ENCODE measurements around the gene UGT2B15. TPM values are rescaled to one million over a fixed set of nuclear protein-coding genes. Genes with fewer than 3 reads are reported as not detected.
"Not testable (repeated sequence)": the region's sequence is repeated elsewhere in the genome, so short reads cannot be mapped to it uniquely, and the experiment has no call there.

UGT2B15 gene
- total RNA-seq, 1 donor from 2014 or later, result not detected

DNA sequence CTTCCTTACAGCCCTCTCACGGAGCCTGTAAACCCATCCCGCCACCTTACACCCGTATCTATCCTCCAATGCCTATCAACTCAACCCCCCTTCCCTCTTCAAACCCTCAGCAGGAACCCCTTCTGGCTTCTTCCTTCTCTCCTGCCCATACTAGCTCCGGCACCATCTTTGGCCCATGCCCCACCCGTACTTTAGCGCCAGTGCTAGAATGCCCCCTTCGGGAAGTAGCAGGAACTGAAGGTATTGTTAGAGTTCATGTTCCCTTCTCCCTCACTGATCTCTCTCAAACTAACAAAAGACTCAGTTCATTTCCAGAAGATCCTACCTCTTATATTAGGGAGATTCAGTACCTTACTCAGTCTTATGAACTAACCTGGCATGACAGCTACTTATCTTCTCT is 2.7 kb upstream of the UGT2B15 start:
- Histone ChIP-seq H3K36me3 (no peaks in the 10 kb centered on the region), H3K4me1 (no peaks in the 10 kb centered on the region), H3K27me3 (no peaks in the 10 kb centered on the region), H3K27ac (no peak overlapping the region), H3K9me3 (no peaks in the 10 kb centered on the region), H3K4me3 (no peak overlapping the region)
- intact Hi-C loops (cut with DNase I), result no loop called here
- no peak for DNase-seq
- TF ChIP-seq, protein P1, sequence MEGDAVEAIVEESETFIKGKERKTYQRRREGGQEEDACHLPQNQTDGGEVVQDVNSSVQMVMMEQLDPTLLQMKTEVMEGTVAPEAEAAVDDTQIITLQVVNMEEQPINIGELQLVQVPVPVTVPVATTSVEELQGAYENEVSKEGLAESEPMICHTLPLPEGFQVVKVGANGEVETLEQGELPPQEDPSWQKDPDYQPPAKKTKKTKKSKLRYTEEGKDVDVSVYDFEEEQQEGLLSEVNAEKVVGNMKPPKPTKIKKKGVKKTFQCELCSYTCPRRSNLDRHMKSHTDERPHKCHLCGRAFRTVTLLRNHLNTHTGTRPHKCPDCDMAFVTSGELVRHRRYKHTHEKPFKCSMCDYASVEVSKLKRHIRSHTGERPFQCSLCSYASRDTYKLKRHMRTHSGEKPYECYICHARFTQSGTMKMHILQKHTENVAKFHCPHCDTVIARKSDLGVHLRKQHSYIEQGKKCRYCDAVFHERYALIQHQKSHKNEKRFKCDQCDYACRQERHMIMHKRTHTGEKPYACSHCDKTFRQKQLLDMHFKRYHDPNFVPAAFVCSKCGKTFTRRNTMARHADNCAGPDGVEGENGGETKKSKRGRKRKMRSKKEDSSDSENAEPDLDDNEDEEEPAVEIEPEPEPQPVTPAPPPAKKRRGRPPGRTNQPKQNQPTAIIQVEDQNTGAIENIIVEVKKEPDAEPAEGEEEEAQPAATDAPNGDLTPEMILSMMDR (IDR thresholded peaks at IDR 0.05), result no peak
- ATAC-seq, result no peak

DNA sequence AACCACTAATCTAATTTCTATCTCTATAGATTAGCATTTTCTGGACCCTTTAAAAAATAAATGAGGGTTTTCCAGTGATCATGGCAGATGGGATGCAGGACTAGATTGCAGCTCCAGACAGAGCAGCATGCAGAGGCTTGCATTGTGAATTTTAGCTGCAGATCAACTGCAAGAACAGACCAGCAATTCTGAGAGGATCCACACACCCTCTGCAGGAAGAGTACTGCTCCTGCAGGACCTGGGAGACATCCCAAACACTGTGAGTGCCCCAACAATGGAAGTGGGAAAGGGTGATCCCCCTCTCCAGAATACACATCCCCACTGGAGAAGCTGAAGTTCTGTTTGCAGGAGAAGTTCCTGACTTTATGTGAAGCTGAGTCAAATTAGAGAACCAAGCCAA is 765 bp upstream of the UGT2B15 start:
- H3K27me3 ChIP-seq; H3K4me3 ChIP-seq; H3K36me3 ChIP-seq; DNase-seq; ATAC-seq; H3K4me1 ChIP-seq; H3K27ac ChIP-seq; intact Hi-C loops (cut with DNase I); H3K9me3 ChIP-seq: not testable (repeated sequence)

DNA sequence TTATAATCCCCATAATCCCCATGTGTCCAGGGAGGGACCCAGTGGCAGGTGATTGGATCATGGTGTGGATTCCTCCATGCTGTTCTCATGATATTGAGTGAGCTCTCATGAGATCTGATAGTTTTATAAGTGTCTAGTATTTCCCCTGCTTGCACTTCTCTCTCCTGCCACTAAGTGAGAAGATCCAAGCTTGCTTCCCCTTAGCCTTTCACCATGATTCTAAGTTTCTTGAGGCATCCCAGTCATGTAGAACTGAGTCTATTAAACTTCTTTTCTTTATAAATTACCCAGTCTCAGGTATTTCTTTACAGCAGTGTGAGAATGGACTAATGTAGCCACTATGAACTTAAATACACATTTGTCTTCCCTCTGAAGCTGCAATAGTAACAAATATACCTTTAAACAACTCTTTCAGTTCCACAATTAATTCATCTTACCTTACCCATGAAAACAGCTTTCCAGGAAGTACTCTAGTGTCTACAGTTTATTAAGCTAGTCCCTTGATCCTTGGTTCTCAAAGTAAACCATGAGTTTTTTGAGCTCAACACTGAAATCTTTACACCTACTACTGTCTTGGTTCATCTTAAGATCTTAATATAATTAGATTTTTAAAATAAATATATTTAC is 1.8 kb downstream of the UGT2B15 start:
- H3K27ac ChIP-seq; H3K4me1 ChIP-seq; H3K9me3 ChIP-seq; H3K4me3 ChIP-seq; ATAC-seq; H3K36me3 ChIP-seq; intact Hi-C loops (cut with DNase I); DNase-seq; H3K27me3 ChIP-seq: not testable (repeated sequence)

DNA sequence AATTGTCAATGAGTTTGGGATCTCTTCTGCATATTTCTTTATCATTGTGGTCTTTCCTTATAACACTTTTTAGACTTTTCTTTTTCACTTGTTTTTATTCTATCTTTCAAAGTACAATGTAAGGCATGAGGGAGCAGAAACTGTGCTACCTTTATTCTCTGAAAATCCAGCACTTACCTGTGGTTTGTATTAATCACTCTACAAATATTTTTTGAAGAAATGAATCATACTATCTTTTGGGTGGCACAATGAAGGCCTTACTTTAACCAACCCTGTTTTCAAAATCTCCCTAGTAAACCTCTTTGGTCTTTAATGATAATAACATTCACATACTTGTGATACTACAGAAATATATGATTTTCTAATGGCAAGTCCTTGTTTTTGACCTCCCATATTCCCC is 2.9 kb downstream of the UGT2B15 start:
- H3K4me1 ChIP-seq; ATAC-seq; H3K27me3 ChIP-seq; DNase-seq; H3K36me3 ChIP-seq; H3K27ac ChIP-seq; H3K9me3 ChIP-seq; H3K4me3 ChIP-seq; intact Hi-C loops (cut with DNase I): not testable (repeated sequence)

DNA sequence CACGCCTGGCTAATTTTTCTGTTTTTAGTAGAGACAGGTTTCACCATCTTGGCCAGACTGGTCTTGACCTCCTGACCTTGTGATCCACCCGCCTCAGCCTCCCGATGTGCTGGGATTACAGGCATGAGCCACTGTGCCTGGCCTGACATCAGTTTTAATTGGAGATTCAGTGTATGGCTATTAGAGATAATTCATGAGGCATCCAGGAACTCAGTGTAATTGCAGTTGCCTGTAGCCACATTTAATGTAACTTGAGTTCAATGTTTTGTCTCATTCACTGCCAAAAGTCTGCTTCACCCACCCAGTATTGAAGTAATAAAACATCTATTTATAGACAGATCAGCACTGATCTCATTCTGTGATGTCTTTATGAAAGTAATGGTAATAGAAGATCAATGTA is 5.7 kb downstream of the UGT2B15 start:
- H3K9me3 ChIP-seq; H3K27me3 ChIP-seq; intact Hi-C loops (cut with DNase I); DNase-seq; ATAC-seq; H3K4me3 ChIP-seq; H3K27ac ChIP-seq; H3K36me3 ChIP-seq; H3K4me1 ChIP-seq: not testable (repeated sequence)

DNA sequence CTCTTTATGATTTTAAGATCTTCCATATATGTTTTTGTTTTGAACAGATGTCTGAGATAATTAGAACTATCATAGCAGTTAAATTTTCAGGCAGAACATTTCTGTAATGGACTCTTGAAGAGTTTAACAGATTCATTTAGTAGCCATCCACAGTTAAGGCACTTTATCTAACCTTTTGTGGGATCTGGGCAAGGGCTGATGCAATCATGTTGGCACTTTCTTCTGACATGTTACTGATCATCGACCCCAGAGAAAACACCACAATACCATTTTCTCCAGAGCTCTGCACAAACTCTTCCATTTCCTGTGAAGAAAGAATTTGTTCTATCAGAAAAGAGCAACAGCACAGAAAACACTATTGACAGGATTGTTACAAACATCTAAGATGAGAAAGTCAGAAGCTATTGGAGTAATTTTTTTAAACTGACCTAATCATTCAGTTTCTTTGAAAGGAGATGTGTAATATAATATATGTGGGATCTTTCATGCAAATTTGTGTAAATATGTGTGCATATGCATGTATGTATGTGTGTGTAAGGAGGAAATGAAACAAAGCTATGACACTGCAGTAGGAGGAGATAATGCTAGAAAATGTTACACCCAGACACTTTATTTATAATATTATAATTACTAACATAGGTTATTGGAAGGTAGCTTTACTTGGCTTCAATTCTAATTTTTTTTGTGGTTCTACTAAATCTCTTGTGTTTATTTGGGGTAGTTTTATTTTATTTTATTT is 7.4 kb downstream of the UGT2B15 start:
- H3K4me1 ChIP-seq; ATAC-seq; H3K27ac ChIP-seq; DNase-seq; H3K36me3 ChIP-seq; H3K4me3 ChIP-seq; H3K9me3 ChIP-seq; H3K27me3 ChIP-seq; intact Hi-C loops (cut with DNase I): not testable (repeated sequence)

DNA sequence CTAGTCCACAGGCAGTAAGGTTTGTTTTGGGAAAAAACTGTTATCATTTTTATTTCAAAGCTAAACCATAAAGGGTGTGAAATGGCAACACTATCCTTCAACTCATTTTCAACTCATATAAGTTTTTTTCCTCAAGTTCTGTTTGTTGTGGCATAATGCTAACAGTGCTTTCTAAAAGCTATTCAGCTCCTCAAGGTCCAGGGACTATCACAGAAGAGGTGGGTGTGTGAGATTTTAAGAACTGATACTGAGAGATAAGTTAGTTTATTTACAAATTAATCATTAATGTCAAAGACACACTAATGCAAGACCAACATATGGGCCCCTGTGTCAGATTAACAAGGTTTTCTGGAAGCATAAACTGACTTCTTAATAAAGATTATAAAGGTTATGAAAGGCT is 11.8 kb downstream of the UGT2B15 start:
- ATAC-seq, result no peak
- Histone ChIP-seq H3K27ac (no peak overlapping the region), H3K27me3 (no peaks in the 10 kb centered on the region), H3K4me3 (no peak overlapping the region), H3K36me3 (no peaks in the 10 kb centered on the region), H3K4me1 (no peaks in the 10 kb centered on the region), H3K9me3 (no peaks in the 10 kb centered on the region)
- no peak for DNase-seq
- TF ChIP-seq, protein P1 (IDR thresholded peaks at IDR 0.05), result no peak
- intact Hi-C loops (cut with DNase I), result no loop called here

DNA sequence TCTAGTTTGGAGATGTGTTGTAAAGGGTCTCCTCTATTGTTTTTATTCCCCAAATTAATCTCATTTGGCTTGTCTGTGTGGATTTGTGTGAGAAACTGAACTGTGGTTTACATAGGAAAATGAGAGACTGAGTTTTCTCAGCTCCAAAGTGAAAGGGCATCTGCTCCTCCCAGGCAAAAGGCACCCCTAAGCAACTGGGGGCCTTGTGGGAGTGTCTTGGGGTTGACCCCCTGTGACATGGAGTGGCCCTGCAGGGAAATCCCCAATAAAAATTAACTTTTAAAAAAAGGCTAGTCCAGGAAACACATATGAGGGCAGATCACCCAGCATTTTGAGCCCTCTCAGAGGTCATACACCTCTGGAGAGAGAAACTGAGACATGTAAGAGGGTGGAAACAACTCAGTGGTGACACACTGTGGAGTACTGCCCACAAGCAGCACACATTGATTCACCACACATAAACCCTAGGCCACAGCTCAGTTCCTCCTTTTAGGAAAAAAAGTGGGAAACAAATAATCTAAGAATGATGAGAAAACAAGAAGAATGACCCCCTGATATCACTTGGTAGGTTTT is 13.3 kb downstream of the UGT2B15 start:
- intact Hi-C loops (cut with DNase I); H3K36me3 ChIP-seq; H3K4me1 ChIP-seq; ATAC-seq; H3K27me3 ChIP-seq; DNase-seq; H3K4me3 ChIP-seq; H3K9me3 ChIP-seq; H3K27ac ChIP-seq: not testable (repeated sequence)

DNA sequence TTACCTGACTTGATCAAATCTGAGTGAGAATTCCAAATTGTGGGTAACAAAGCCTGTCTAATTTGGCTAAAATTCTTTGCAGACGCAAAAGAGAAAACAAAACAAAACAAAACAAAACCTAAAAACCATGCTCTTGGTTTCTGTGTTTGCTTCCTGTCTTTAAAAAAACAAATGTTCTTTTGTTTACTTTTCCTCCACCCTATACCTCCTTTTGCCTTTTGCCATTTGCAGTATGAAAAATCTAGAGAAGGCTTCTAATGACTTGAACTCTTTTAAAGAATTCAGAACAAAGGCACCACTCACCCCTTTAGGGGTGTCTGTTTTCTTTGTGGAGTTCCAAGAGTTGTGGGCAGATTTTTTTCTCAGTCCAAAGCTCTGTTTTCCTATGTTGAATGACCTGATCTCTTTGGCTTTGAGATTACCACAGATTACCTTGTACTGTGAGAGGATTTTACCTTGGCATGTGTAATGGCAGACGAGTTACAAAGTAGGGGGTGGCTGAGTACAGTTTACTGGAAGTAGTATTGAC is 13.9 kb downstream of the UGT2B15 start:
- intact Hi-C loops (cut with DNase I); ATAC-seq: not testable (repeated sequence)

More for the DNA sequence above, 13.9 kb downstream of the UGT2B15 start:
- not testable (repeated sequence) for H3K36me3 ChIP-seq, H3K27me3 ChIP-seq, H3K4me1 ChIP-seq, DNase-seq, H3K27ac ChIP-seq, H3K4me3 ChIP-seq, H3K9me3 ChIP-seq
